Measurements from ENCODE around the gene PEX3. TPM values are rescaled to one million over a fixed set of nuclear protein-coding genes. Genes with fewer than 3 reads are reported as not detected.

Gene PEX3
- total RNA-seq, 1 donor from 2014 or later = 21.0 TPM

DNA sequence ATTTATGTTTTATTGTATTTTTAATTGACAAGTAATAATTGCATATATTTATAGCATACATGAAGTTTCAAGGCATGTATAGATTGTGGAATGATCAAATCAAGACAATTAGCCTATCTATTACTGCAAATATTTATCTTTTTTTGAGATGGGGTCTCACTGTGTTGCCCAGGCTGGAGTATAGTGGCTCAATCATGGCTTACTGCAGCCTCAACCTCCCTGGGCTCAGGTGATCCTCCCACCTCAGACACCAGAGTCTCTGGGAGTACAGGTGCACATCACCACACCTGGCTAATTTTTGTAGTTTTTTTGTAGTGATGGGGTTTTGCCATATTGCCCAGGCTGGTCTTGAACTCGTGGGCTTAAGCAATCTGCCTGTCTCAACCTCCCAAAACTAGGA, 77.1 kb downstream of the PEX3 start:
- Histone ChIP-seq H3K4me1 (no peaks in the 10 kb centered on the region), H3K9me3 (replicated peaks) (no peaks in the 10 kb centered on the region), H3K36me3 (no peaks in the 10 kb centered on the region), H3K27me3 (ENCODE audit: low read depth) (no peaks in the 10 kb centered on the region), H3K27ac (replicated peaks) (no peak overlapping the region), H3K4me3 (no peak overlapping the region)
- DNase-seq = no peak
- TF ChIP-seq, protein P1, sequence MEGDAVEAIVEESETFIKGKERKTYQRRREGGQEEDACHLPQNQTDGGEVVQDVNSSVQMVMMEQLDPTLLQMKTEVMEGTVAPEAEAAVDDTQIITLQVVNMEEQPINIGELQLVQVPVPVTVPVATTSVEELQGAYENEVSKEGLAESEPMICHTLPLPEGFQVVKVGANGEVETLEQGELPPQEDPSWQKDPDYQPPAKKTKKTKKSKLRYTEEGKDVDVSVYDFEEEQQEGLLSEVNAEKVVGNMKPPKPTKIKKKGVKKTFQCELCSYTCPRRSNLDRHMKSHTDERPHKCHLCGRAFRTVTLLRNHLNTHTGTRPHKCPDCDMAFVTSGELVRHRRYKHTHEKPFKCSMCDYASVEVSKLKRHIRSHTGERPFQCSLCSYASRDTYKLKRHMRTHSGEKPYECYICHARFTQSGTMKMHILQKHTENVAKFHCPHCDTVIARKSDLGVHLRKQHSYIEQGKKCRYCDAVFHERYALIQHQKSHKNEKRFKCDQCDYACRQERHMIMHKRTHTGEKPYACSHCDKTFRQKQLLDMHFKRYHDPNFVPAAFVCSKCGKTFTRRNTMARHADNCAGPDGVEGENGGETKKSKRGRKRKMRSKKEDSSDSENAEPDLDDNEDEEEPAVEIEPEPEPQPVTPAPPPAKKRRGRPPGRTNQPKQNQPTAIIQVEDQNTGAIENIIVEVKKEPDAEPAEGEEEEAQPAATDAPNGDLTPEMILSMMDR (IDR thresholded peaks at IDR 0.05; ENCODE audit: borderline replicate concordance) = no peak
- intact Hi-C loops (cut with micrococcal nuclease) = no loop called here

DNA sequence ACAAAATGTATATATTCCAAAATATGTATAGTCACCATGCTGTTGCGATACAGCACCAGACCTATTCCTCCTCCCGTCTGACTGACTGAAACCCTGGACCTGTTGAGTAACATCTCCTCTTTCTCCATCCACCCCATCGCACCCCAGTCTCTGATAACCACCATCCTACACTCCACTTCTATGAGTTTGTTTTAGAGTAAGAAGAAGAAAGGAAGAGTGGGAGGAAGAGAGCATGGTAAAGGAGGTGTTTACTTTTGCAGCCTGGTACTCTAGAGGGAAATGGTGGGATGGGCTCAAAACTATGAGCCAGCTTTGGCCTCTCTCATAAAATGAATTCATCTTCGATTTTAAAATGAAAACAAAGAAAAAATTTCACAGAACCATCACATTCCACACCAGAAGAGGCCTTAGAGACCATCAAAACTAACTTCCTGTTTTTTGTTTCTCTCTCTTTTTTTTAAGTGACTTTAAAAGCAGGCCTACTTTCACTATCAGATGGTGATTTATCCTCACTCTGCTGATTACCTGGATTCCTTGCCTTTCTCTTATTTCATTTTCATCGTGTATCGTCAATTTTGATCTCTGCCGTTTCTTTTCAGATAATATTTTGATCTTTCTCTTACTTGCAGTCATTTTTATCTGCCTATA, 77.7 kb downstream of the PEX3 start:
- no peak for DNase-seq
- H3K4me3 ChIP-seq = no peak overlapping the region
- H3K27me3 ChIP-seq (ENCODE audit: low read depth) = no peaks in the 10 kb centered on the region
- TF ChIP-seq, protein P1 (IDR thresholded peaks at IDR 0.05; ENCODE audit: borderline replicate concordance) = no peak
- no peaks in the 10 kb centered on the region for H3K36me3 ChIP-seq
- H3K9me3 ChIP-seq (replicated peaks) = no peaks in the 10 kb centered on the region
- H3K27ac ChIP-seq (replicated peaks) = no peak overlapping the region
- no peaks in the 10 kb centered on the region for H3K4me1 ChIP-seq
- intact Hi-C loops (cut with micrococcal nuclease) = no loop called here

DNA sequence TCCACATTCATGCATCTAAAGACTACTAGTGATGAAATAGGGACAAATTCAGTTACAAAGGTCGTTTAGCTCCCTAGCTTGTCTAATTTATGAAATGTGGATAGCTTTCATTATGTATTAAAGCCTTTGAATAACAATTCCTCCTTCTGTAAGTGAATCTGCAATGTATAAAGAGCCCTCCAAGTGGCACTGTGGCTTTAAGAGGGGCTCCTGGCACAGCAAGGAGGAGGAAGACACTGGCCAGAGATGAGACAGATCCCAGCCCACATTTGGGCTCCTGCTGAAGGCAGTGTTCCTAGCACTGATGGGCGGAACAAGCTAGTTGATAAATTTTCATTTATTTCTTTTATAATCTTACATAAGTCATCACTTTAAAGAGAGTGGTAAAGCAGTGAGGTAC, 78.5 kb downstream of the PEX3 start:
- Histone ChIP-seq H3K36me3 (no peaks in the 10 kb centered on the region), H3K9me3 (replicated peaks) (no peaks in the 10 kb centered on the region), H3K27ac (replicated peaks) (no peak overlapping the region), H3K4me1 (no peaks in the 10 kb centered on the region), H3K4me3 (no peak overlapping the region), H3K27me3 (ENCODE audit: low read depth) (no peaks in the 10 kb centered on the region)
- intact Hi-C loops (cut with micrococcal nuclease) = no loop called here
- no peak for DNase-seq
- TF ChIP-seq, protein P1 (IDR thresholded peaks at IDR 0.05; ENCODE audit: borderline replicate concordance) = no peak

DNA sequence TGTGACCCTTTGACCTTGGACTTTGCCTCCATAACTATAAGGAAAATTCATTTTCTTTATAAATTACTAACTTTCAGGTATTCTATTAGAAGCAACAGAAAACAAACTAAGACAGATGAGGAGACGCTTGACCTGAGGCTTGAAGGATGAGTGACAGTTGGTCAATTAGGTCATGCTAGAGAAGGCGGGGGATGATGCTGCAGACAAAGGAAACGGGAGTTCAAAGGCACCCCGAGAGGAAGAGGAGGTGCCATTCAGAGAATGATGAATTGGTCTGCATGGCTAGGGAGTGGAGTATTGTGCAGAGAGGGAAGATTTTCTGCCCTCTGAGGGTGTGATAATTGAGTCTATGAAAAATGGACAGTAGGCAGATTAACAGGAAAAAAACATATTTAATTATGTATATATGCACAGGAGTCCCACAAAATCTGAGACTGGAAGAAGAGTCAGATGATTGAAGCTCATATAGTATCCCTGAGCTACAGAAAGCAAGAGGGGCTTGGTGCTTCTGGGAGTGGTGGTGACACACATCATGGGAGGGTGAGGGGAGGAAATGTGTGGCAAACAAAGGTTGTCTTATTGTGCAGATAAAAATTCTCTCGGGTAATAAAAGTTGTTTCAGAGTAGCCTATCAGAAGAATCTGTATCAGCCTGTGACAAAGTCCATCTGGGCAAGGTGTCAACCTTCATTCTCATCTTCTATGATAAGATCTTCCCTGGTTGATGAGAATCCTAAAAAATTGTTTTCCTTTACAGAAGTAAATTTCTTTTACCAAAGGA, 81.3 kb downstream of the PEX3 start:
- intact Hi-C loops (cut with micrococcal nuclease) = no loop called here
- DNase-seq = no peak
- no peak overlapping the region for H3K27ac ChIP-seq (replicated peaks)
- no peaks in the 10 kb centered on the region for H3K36me3 ChIP-seq
- H3K27me3 ChIP-seq (ENCODE audit: low read depth) = no peaks in the 10 kb centered on the region
- H3K4me3 ChIP-seq = no peak overlapping the region
- no peaks in the 10 kb centered on the region for H3K9me3 ChIP-seq (replicated peaks)
- TF ChIP-seq, protein P1 (IDR thresholded peaks at IDR 0.05; ENCODE audit: borderline replicate concordance) = no peak
- H3K4me1 ChIP-seq = peaks cover 6% of the 10 kb centered on the region

DNA sequence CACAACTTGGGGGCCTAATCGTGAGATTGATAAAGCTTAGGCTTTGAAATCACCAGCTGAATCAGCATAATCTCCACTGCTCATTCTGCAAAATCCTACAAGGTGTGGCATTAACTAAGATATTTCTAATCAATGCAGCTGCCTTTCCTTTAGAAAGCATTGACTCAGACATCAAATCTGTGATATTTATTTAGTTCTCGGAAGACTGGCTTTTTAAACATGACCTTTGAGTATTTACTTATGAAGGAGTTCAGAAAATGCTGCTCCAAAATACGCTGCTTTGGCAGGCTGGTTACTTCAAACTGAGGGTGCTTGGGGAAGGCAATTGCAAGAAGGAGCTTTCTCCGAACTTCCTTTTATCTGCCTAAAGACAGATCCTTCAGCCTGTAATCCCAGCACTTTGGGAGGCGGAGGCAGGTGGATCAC, 84.6 kb downstream of the PEX3 start:
- H3K9me3 ChIP-seq (replicated peaks) = no peaks in the 10 kb centered on the region
- TF ChIP-seq, protein P1 (IDR thresholded peaks at IDR 0.05; ENCODE audit: borderline replicate concordance) = no peak
- H3K27ac ChIP-seq (replicated peaks) = no peak overlapping the region
- H3K27me3 ChIP-seq (ENCODE audit: low read depth) = no peaks in the 10 kb centered on the region
- DNase-seq = no peak
- intact Hi-C loops (cut with micrococcal nuclease) = no loop called here
- no peaks in the 10 kb centered on the region for H3K36me3 ChIP-seq
- peaks cover 17% of the 10 kb centered on the region for H3K4me1 ChIP-seq
- H3K4me3 ChIP-seq = no peak overlapping the region
